SH-SY5Y (cell line): ENCODE measurements around the gene THSD4.

Source experiments
- GATA2 ChIP-seq: IDR thresholded peaks from 2 replicates; pipeline ENCODE4 v1.6.1; 2011; ENCODE audit warnings: mild to moderate bottlenecking, low read depth, low read length
- GATA3 ChIP-seq: IDR thresholded peaks from 2 replicates; pipeline ENCODE4 v1.6.1; 2011; ENCODE audit warnings: low read depth, mild to moderate bottlenecking, low read length, moderate library complexity

THSD4 gene

DNA sequence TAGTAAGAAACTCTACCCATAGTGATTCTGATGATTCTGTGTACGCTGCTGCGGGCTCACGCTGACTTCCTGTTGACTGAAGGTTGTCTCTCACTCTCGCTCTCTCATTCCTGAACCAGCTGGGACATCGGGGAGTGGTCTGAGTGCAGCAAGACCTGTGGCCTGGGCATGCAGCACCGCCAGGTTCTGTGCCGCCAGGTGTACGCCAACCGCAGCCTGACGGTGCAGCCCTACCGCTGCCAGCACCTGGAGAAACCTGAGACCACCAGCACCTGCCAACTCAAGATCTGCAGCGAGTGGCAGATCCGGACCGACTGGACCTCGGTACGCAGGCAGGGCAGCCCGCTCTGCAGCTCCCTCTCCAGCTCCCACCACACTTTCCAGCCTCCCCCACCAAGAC lies 631.4 kb downstream of the THSD4 start:
- no peak for TF ChIP-seq GATA2
- no peak for TF ChIP-seq GATA3

DNA sequence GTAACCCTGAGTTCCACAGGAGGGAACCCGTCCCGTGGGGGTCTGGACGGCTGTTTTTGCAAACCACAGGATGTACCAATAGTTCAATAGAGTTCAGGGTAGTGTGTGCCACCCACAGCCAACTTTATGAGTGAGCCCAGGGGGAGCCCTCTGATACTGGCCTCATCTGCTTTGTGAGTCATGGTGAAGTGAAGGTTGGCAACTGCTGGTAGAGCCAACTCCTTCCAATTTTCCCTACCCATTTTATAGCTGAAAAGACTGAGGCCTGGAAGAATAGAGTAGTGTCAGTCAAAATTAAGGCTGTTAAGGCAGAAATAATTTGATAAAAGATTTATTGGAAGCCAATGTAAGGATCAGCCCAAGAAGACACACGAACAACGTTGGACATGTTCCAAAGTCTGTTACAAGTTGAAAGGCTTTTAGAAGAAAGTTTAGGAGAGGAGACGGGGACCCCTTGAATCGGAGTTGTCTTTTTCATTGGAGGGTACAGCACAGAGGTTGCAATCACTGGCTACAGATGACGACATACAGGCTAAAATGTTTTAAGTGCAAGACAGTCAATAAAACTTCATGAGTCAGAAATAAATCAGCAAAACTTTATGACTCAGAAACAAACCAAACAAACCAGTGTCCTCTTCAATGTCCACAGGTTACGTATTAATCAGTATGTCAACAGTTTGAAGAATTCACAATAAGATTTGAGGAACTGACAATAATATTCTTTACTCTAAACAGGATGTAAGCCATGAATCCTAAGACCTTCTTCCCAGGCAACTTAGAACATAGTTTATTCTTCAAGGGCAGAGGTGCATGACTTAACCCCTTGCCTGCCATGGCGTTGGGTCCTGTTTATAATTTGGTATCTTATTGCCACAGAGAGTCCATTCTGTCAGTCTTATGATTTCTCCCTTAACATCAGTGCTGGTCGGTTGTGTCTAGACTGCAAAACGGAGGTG lies 632.1 kb downstream of the THSD4 start:
- TF ChIP-seq GATA2 (no peak), GATA3 (no peak)

DNA sequence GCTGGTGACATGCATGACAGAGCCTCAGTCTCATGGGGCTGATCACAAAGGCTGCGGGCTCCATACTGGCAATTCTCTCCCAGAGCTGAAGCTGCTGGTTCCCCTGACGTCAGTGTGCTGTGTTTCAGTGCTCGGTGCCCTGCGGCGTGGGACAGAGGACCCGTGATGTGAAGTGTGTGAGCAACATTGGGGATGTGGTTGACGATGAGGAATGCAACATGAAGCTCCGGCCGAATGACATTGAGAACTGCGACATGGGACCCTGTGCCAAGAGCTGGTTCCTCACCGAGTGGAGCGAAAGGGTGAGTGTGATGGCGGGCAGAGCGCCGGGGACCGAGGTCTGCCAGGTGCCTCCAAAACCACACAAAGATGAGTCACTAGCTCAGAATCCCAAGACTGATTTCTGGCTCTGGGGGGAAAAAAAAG lies 633.0 kb downstream of the THSD4 start:
- TF ChIP-seq GATA3 (no peak), GATA2 (no peak)

DNA sequence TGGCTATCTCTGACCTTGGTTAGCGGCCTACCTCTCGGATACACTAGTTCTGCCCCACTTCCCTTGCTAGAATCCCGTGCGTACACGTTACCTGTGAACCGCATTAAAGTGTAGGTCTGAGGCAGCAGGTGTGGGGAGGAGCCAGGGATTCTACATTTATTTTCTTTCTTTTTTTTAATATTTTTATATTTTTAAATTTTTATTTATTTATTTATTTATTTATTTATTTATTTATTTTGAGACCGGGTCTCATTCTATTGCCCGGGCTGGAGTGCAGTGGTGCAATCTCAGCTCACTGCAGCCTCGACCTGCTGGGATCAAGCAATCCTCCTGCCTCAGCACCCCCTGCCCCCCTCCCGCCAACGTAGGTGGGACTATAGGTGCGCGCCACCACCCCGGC lies 634.2 kb downstream of the THSD4 start:
- TF ChIP-seq GATA3 = no peak
- TF ChIP-seq GATA2 = no peak

DNA sequence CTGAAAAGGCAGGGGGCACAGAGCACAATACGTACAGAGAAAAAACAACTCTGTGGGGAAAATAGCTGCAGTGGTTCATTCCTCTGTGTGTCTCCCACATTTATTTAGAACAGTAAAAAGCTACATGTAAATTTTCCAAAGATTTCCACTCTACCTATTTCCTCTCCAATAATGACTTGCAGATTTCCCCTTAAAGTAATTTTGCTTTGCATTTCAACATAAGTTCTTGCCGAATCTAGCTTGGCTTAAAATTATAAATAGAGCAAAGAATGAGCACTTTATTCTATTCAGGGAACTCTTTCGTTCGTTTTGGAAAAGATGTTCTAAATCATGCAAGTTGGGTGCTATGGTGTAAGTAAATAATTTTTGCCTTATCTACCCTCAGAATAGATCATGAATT lies 636.9 kb downstream of the THSD4 start:
- TF ChIP-seq GATA2 (no peak), GATA3 (no peak)

DNA sequence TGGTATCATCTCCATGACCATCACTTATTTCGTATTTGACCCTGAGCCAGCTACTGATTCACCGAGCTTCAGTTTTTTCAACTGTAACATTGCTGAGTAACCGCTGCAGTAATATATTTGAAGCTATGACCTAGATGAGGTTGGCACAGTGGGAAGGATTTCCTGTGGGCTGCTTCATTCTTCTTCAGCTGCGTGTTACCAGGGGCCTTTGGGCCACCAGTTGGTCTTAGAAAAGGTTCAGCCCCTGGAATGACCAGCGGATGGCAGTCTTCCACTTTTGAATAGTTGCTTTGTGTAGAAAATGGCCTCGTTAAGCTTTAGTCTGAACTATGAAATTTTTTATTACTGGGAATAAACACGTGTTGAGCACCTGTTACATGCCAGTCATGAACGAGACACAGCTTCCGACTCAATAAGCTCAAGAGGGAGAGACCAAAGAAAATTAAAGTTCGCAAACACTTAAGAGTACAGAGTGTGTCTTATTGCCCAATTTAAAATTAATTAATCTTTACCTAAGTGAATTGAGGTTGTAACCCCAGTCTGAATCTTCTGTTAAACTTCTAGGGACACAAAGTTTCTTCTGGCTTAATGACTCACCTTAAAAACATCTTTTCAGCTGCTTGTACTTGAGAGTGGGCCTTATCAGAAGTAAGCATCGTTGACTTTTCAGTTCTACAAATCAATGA lies 637.5 kb downstream of the THSD4 start:
- no peak for TF ChIP-seq GATA3
- TF ChIP-seq GATA2 = no peak

DNA sequence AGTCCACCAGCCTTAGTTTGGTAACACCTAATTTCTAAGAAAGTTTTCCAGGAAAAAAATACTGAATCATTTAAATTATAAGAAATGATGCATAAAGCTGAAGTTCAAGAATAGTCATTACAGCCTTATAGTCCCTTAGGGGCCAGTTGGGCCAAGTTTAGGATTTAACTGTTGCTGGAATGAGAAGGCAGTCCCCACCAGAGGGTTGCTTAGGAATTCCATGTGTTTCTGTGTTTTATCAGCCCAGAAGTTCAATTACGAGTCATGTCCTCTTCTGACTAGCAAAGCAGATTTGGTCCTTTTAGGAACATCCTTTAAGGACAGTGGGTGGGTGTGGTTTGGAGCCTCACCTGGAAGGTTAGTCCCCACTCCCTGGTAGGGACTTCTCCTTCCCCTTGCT lies 638.1 kb downstream of the THSD4 start:
- no peak for TF ChIP-seq GATA2
- TF ChIP-seq GATA3 = no peak

DNA sequence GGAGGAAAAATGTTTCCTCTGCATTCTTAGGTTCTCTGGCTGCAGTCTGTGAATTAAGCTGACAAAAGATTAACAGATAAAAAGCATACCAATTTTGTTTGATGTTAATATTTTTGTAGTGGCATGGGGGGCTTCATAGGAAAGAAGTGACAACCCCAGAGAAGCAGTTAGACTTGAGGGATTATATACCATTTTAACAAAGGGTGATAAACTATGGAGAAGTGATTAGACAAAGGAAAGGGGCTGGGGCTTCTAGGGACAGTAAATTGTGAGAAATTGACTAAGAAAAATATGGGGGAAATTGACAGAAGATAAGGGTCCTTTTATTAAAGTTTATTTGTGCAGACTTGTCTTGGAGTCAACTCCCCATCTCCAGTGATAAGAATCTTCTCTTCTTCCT lies 639.4 kb downstream of the THSD4 start:
- TF ChIP-seq GATA3 = no peak
- TF ChIP-seq GATA2 = no peak

DNA sequence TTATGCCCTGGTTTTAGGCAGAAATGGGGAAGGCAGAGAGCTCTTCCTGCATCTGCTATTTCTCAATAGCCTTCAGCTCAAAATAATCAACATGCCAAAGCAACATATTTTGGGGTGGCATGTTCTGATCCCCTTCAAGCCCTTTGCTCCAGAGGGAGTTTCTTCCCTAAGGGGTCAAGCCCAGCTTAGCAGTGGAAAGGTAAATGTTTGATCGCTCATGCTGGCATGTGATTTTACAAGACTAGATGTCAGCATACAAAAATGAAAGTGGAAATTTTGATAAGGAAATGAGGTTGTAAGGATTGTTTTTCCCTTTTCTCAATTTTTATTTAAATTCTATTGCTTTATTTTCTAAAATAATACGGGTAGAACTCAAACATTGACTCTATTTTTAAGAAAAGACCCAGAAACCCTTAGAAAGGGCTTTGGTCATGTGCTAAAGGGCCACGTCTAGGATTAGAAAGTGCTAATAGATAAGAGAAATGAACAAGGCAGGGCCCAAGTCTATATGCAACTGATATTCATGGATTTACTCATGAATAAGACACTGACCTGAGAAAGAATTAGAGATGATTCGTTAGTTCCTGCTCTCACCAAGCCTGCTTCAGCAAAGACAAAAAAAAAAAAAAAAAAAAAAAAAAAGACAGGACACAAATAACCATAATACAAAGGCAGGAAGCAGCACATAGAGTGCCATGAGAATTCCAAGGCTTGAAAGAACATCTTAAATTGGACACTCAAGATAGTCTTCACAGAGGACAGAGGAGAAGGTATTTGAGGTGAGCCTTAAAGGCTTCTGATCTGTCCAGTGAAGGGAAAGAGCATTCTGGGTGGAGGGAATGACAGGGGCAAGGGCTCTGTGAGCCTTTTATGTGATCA lies 640.1 kb downstream of the THSD4 start:
- TF ChIP-seq GATA3 = no peak
- TF ChIP-seq GATA2 = no peak

DNA sequence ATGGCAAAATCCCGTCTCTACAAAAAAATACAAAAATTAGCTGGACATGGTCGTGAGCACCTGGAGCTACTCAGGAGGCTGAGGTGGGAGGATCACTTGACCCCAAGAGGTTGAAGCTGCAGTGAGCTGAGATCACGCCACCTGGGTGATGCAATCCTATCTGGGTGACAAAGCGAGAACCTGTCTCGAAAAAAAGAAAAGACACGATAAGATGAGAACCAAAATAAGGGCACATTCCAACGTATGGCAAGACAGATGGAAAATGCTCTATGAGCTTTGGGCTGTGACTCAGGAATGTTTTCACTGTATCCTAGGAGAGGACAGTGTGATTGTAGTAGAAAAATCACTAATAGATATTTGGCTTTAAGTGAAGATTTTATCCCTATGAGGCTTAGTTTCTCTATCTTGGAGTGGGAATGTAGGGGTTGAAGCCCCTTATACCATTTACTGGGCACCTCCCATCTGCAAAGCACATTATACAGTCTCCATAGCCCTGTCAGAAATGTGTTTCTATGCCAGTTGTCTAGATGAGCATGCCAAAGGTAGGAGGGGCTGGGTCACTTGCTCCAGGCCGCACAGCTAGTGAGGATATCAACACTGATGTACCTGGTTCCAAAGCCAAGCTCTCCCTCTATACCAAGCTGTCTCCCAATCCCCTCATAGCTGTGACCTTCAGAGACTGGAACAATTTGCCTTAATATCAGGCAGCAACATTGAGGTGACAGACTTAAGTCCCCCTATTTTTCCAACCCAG lies 641.5 kb downstream of the THSD4 start:
- TF ChIP-seq GATA3 (no peak), GATA2 (no peak)

DNA sequence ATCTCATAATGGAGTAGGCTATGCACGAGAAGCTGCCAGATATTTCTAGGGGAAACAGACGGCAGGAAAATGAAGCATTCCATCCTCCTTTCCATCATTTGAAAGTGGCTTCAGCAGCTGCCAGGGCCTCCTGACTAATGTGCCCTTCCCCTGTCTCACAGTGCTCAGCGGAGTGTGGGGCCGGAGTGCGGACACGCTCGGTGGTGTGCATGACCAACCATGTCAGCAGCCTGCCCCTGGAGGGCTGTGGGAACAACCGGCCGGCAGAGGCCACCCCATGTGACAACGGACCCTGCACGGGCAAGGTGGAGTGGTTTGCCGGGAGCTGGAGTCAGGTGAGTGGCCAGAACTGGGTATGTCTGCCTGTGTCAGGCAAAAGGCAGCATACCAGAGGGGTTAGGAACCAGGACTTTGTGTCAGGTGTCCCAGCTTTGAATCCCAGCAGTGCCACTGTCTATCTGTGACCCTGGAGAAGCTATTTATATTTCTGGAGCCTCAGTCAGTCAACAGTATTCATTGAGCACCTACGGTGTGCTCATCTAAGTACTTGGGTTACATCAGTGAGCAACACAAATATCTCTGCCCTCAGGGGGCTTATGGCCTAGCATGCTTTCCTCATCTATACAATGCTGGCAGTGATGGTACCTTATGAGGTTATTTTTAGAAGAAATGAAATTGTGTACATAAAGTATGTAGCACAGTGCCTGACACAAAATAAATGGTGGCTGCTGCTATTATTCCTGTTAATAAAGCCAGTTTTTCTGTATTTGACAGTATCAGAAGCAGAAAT lies 642.7 kb downstream of the THSD4 start:
- TF ChIP-seq GATA3 (no peak), GATA2 (no peak)

DNA sequence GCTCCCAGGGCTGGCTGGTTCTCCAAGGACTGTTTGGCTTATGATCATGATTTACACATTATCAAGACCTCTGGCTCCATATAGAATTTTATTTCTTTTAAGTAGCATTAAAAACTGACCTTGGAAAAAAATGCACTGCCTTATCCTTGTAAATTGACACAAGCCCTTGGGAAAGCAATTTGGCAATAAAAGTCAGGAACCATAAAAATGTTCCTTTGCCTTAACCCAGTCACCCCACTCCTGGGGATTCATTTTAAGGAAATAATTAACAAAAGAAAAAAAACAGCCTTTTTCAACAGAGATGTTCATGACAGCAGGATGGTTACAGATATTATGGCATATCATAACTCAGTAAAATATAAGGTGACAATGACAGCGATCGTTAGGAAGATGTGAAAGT lies 643.4 kb downstream of the THSD4 start:
- TF ChIP-seq GATA2 (no peak), GATA3 (no peak)

DNA sequence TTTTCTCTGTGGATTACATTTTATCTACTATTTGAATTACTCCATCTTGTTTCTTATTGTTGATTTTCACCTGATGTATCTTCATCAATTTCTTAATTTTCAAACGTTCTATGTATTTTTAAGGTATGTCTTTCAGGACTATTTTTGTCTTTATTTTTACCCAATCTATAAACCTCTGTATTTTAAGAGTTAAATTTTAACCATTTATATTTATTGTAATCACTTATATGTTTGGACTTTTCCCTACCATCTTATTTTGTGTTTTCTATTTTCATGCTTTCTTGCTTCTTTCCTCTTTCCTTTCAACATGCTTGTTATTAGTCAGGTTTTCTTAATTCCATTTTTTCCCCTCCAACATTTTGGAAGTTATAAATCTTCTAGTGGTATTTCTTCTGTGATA lies 645.6 kb downstream of the THSD4 start:
- TF ChIP-seq GATA2 (no peak), GATA3 (no peak)
